Ascending aorta (tissue), 2 donors: ENCODE measurements around the gene CADM1. TPM values are rescaled to one million over a fixed set of nuclear protein-coding genes. Genes with fewer than 3 reads are reported as not detected.

Experiments
- DNase-seq, 2 donors: peaks; one replicate each; pipeline ENCODE4 v3.0.0-alpha.2; 2019; ENCODE audit warnings: low spot score in 2 of 2
- H3K27ac ChIP-seq, 2 donors: fragments of 200-600 bp; sonication (generic); one replicate each; pipeline ENCODE4 v1.5.1; 2016 to 2017; ENCODE audit warnings: mild to moderate bottlenecking in 1 of 2
- H3K27me3 ChIP-seq: fragments of 200-600 bp; sonication (generic); one replicate; pipeline ENCODE4 v1.5.1; 2017
- H3K36me3 ChIP-seq, 2 donors: fragments of 200-600 bp; sonication (generic); one replicate each; pipeline ENCODE4 v1.5.1; 2016
- H3K4me1 ChIP-seq, 2 donors: fragments of 200-600 bp; sonication (generic); one replicate each; pipeline ENCODE4 v1.5.1; 2016 to 2017; ENCODE audit warnings: mild to moderate bottlenecking in 1 of 2
- H3K4me3 ChIP-seq, 2 donors: fragments of 200-600 bp; sonication (generic); one replicate each; pipeline ENCODE4 v1.5.1; 2016 to 2017; ENCODE audit warnings: mild to moderate bottlenecking in 1 of 2
- H3K9me3 ChIP-seq, 2 donors: fragments of 200-600 bp; sonication (generic); one replicate each; pipeline ENCODE4 v1.5.1; 2016
- CTCF ChIP-seq, 3 experiments: fragments of 200-600 bp in 2 of 3; fragments of 450-650 bp in 1 of 3; sonication (generic) in 2 of 3; IDR thresholded peaks; one replicate each; pipeline ENCODE4 v1.5.1; 2016 to 2019; ENCODE audit warnings: antibody characterized with exemption in 3 of 3, mild to moderate bottlenecking in 1 of 3, moderate library complexity in 1 of 3
- intact Hi-C: fragments of 100-400 bp; cut with DNase I; formaldehyde crosslinking; loops from one replicate; pipeline ENCODE4 v1.15.1; 2023
- total RNA-seq: library from RNA; depleted of rRNA; stranded (reverse); fragments of >200 nt; gene quantifications from one replicate; pipeline ENCODE4 v1.1.0, GENCODE V29; 2016

The CADM1 gene
- total RNA-seq, 1 donor from 2014 or later: 2.4 TPM

GRCh38 chr11:115256397-115257197 is 247.6 kb downstream of the CADM1 start:
- Histone ChIP-seq H3K9me3 (no peaks in the 10 kb centered on the region), H3K27ac (no peak overlapping the region), H3K4me1 (no peaks in the 10 kb centered on the region), H3K36me3 (no peaks in the 10 kb centered on the region), H3K4me3 (no peak overlapping the region), H3K27me3 (no peaks in the 10 kb centered on the region)
- intact Hi-C loops: no loop called here
- DNase-seq: no peak
- no peak for TF ChIP-seq CTCF (IDR thresholded peaks at IDR 0.05)

- H3K36me3 ChIP-seq: no peaks in the 10 kb centered on the region
- intact Hi-C loops: no loop called here
- no peaks in the 10 kb centered on the region for H3K27me3 ChIP-seq
- no peaks in the 10 kb centered on the region for H3K4me1 ChIP-seq
- H3K9me3 ChIP-seq: no peaks in the 10 kb centered on the region
- no peak for TF ChIP-seq CTCF (IDR thresholded peaks at IDR 0.05)
- H3K27ac ChIP-seq: no peak overlapping the region
- H3K4me3 ChIP-seq: no peak overlapping the region
- DNase-seq: no peak
Measured at GRCh38 chr11:115255006-115255762, 249.0 kb downstream of the CADM1 start.

- Histone ChIP-seq H3K36me3 (no peaks in the 10 kb centered on the region), H3K4me3 (no peak overlapping the region), H3K27me3 (no peaks in the 10 kb centered on the region), H3K4me1 (no peaks in the 10 kb centered on the region), H3K9me3 (no peaks in the 10 kb centered on the region), H3K27ac (no peak overlapping the region)
- DNase-seq: no peak
- no peak for TF ChIP-seq CTCF (IDR thresholded peaks at IDR 0.05)
- intact Hi-C loops: no loop called here
Measured at GRCh38 chr11:115251126-115251525, 253.1 kb downstream of the CADM1 start.

GRCh38 chr11:115249061-115249578 is 255.1 kb downstream of the CADM1 start:
- H3K4me1 ChIP-seq: no peaks in the 10 kb centered on the region
- intact Hi-C loops: no loop called here
- DNase-seq: no peak
- no peaks in the 10 kb centered on the region for H3K36me3 ChIP-seq
- TF ChIP-seq CTCF (IDR thresholded peaks at IDR 0.05): no peak
- H3K9me3 ChIP-seq: no peaks in the 10 kb centered on the region
- H3K27ac ChIP-seq: no peak overlapping the region
- H3K4me3 ChIP-seq: no peak overlapping the region
- H3K27me3 ChIP-seq: no peaks in the 10 kb centered on the region

GRCh38 chr11:115247953-115248352 is 256.3 kb downstream of the CADM1 start:
- Histone ChIP-seq H3K27me3 (no peaks in the 10 kb centered on the region), H3K9me3 (no peaks in the 10 kb centered on the region), H3K36me3 (no peaks in the 10 kb centered on the region), H3K27ac (no peak overlapping the region), H3K4me1 (no peaks in the 10 kb centered on the region), H3K4me3 (no peak overlapping the region)
- DNase-seq: no peak
- intact Hi-C loops: no loop called here
- TF ChIP-seq CTCF (IDR thresholded peaks at IDR 0.05): no peak
